ENCODE data around the gene PORCN.

Gene PORCN

DNA sequence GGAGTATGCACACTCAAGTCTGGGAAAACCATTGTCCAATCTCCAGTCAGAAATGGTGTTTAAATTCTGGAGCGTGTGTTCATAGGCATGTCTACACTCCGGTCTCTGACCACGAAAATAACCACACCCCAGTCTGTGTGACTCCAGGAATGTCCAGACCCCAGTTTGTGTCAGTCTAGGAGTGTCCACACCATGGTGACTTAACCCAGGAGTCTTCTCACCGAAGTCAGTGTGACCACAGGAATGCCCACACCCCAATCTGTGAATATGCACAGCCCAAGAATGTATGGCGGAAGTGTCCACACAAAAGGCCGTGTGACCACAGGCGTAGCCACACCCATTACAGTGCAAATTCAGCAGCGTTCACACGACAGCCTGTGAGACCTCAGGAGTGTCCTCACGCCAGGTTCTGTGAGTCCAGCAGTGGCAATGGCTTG lies 21.4 kb upstream of the PORCN start:
- in situ Hi-C loops (cut with HindIII; ENCODE audit: low pct_ligation_motif_present, low sequenced_read_pairs), result no loop called here
- H3K27me3 ChIP-seq (replicated peaks), result no peaks in the 10 kb centered on the region
- no peak overlapping the region for H3K4me3 ChIP-seq (ENCODE audit: low read depth, low read length)
- H3K27ac ChIP-seq, result peak overlapping the region; percentile 76
- DNase-seq, result peak; percentile 97
- TF ChIP-seq CTCF (IDR thresholded peaks at IDR 0.05; ENCODE audit: low read depth, low read length, missing control alignments), result no peak
- peaks cover 14% of the 10 kb centered on the region for H3K36me3 ChIP-seq (replicated peaks)

DNA sequence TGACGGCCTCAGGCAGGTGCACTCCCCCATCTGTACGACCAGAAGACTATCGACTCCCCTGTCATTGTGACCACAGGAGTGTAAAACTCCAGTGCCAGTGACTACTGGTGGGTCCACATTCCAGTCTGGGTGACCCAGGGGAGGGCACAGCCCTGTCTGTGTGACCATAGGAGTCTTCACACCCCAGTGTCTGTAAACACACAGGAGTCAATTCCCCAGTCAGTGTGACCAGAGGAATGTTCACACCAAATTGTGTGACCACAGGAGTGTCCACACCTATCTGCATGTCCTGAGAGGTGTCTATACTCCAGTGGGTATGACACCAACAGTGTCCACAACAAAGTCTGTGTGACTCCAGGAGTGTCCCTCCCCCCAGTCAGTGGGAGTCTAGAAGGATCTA lies 20.8 kb upstream of the PORCN start:
- DNase-seq, result no peak
- peak overlapping the region; percentile 76 for H3K27ac ChIP-seq
- no peak overlapping the region for H3K4me3 ChIP-seq (ENCODE audit: low read depth, low read length)
- no peak for TF ChIP-seq CTCF (IDR thresholded peaks at IDR 0.05; ENCODE audit: low read depth, low read length, missing control alignments)
- peaks cover 8% of the 10 kb centered on the region for H3K36me3 ChIP-seq (replicated peaks)
- in situ Hi-C loops (cut with HindIII; ENCODE audit: low pct_ligation_motif_present, low sequenced_read_pairs), result no loop called here
- H3K27me3 ChIP-seq (replicated peaks), result no peaks in the 10 kb centered on the region

DNA sequence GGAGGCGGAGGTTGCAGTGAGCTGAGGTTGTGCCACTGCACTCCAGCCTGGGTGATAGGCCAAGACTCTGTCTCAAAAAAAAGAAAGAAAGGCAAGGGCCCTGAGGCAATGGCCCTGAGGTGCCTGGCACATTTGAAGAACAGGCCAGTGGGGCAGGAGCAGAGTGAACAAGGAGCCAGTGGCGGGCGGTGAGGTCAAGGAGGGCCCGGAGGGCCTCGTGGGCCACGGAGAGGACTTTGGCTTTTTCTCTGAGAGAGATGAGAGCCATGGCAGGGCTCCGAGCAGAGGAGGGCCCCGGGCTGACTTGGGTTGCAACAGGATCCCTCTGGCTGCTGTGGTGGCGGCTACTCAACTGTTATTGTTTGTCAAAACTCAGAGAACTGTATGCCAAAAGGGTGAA lies 19.5 kb upstream of the PORCN start:
- in situ Hi-C loops (cut with HindIII; ENCODE audit: low pct_ligation_motif_present, low sequenced_read_pairs), result no loop called here

GRCh38 chrX:48489892-48490291 lies 18.9 kb upstream of the PORCN start:
- in situ Hi-C loops (cut with HindIII; ENCODE audit: low pct_ligation_motif_present, low sequenced_read_pairs), result no loop called here
- no peaks in the 10 kb centered on the region for H3K36me3 ChIP-seq (replicated peaks)
- no peak for DNase-seq
- H3K27me3 ChIP-seq (replicated peaks), result no peaks in the 10 kb centered on the region
- no peak overlapping the region for H3K27ac ChIP-seq
- no peak overlapping the region for H3K4me3 ChIP-seq (ENCODE audit: low read depth, low read length)
- no peak for TF ChIP-seq CTCF (IDR thresholded peaks at IDR 0.05; ENCODE audit: low read depth, low read length, missing control alignments)

More for the DNA sequence above, 19.5 kb upstream of the PORCN start:
- H3K27ac ChIP-seq, result no peak overlapping the region
- DNase-seq, result no peak
- H3K27me3 ChIP-seq (replicated peaks), result no peaks in the 10 kb centered on the region
- TF ChIP-seq CTCF (IDR thresholded peaks at IDR 0.05; ENCODE audit: low read depth, low read length, missing control alignments), result no peak
- no peak overlapping the region for H3K4me3 ChIP-seq (ENCODE audit: low read depth, low read length)
- H3K36me3 ChIP-seq (replicated peaks), result no peaks in the 10 kb centered on the region

DNA sequence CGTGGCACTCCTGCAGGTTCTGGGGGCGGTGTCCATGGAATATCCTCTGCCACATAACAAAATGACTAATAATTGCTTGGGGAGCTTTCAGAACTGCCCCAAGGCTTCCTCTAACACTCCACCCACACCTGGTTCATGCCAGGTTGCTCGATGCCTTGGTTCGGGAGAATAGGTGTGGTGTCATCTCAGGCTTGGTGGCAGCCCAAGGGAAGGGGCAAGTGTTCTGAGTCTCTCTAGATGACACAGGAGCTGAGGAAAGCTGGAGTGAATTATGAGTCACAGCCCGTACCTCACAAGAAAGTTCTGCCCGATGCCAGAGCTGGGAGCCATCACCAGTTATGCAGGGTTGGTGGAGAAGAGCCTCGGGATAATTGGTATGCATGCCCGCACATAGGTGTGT lies 18.1 kb upstream of the PORCN start:
- in situ Hi-C loops (cut with HindIII; ENCODE audit: low pct_ligation_motif_present, low sequenced_read_pairs), result no loop called here
- H3K27me3 ChIP-seq (replicated peaks), result no peaks in the 10 kb centered on the region
- no peaks in the 10 kb centered on the region for H3K36me3 ChIP-seq (replicated peaks)
- H3K4me3 ChIP-seq (ENCODE audit: low read depth, low read length), result no peak overlapping the region
- no peak for TF ChIP-seq CTCF (IDR thresholded peaks at IDR 0.05; ENCODE audit: low read depth, low read length, missing control alignments)
- H3K27ac ChIP-seq, result peak overlapping the region; percentile 51
- no peak for DNase-seq

- in situ Hi-C loops (cut with HindIII; ENCODE audit: low pct_ligation_motif_present, low sequenced_read_pairs), result no loop called here
- H3K36me3 ChIP-seq (replicated peaks), result no peaks in the 10 kb centered on the region
- no peak for DNase-seq
- no peak overlapping the region for H3K4me3 ChIP-seq (ENCODE audit: low read depth, low read length)
- H3K27me3 ChIP-seq (replicated peaks), result no peaks in the 10 kb centered on the region
- H3K27ac ChIP-seq, result peak overlapping the region; percentile 78
- TF ChIP-seq CTCF (IDR thresholded peaks at IDR 0.05; ENCODE audit: low read depth, low read length, missing control alignments), result no peak
These were observed 17.0 kb upstream of the PORCN start for GRCh38 chrX:48491809-48492208.

Measured in brain microvascular endothelial cell (primary cell).